GM18519 (cell line): Measurements from ENCODE around the gene ADAM10.

Source experiments
- ATAC-seq: cut with Tn5 transposase; IDR thresholded peaks from one replicate; pipeline ENCODE4 v1.9.1; 2021; ENCODE audit warnings: mild to moderate bottlenecking, moderate library complexity; ENCODE audit not compliant: unreplicated experiment, low FRiP score

Gene ADAM10

DNA sequence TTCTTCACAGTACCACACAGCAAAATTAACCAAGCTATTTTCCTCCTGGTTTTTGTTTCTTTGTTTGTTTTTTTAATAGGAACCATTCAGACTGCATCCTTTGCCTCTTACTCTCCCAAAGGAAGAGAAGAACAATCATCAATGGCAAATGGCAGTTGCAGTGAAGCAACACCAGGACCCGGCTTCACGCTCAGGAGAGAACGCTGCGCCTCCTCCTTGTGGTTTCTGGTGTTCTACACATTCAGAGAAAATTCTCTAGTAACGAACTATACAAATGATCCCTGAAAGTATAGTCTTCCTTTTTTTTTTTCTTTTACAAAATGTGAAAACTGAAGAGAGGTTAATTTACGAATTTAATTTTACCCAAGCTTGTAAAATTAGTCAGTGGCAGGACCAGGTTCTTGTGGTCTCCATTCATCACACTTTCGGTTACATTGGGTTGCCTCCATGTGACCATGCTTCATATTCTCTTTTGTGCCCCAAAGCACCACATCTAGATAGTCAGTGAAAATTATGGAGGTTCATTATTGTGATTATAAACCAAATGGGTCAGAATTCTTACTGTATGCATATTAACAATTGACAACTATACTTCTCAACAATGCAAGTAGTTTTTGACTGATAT, 11.0 kb upstream of the ADAM10 start:
- ATAC-seq: no peak

DNA sequence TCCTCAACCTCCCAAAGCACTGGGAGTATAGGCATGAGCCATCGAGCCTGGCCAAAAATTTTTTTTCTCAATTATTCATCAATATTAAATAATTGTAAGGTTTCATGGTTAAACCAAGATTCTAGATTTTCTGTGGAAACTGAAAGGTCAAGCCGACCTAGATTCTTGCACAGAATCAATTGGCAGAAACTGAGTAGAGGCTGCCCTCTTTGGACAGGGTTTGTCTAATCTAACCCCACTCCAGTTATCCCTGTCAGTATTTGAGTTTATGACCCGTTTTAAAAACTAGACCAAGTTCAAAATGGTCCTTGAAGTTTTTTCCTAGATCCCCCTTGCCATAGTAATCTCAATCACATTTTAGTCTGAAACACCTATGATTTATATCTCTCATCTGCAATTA, 8.6 kb upstream of the ADAM10 start:
- no peak for ATAC-seq

DNA sequence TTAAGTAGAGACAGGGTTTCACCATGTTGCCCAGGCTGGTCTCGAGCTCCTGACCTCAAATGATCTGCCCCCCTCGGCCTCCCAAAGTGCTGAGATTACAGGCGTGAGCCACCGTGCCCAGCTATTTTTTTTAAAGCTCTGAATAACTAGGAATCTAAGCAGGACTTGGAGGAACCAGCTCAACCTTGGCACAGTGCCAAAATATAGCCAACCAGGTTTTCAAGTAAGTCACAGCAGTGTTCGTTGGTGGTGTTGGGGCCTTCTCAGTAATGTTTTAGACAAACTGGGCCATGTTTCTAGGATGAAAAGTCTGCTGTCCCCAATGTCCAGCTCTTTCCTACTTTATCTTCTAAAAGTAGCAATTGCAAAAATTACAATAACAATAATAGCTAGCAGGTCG, 6.4 kb upstream of the ADAM10 start:
- ATAC-seq: no peak

DNA sequence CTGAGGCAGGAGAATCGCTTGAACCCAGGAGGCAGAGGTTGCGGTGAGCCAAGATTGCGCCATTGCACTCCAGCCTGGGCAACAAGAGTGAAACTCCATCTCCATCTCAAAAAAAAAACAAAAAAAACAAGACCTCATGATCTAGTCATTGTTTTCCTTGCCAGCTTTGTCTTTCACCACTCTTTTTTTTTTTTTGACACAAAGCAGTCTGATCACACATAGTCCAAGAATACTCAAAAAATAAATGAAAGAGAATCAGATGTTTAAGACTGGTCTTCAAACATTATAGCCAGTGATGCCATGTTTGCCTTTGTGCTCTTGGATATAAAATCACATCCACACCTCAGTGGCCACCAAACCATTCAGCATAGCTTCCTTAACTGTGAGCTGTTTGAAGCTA, 5.8 kb upstream of the ADAM10 start:
- ATAC-seq: no peak

DNA sequence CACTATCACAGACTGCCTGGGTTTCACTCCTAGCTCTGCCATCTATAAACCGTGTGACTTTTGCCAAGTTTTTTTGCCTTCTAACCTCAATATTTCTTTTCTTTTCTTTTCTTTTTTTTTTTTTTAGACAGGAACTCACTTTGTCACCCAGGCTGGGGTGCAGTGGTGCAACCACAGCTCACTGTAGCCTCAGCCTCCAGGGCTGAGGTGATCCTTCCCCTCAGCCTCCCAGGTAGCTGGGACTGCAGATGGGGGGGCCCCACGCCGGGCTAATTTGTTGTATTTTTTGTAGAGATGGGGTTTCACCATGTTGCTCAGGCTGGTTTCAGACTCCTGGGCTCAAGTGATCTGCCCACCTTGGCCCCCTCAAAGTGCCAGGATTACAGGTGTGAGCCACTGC, 3.2 kb upstream of the ADAM10 start:
- no peak for ATAC-seq

DNA sequence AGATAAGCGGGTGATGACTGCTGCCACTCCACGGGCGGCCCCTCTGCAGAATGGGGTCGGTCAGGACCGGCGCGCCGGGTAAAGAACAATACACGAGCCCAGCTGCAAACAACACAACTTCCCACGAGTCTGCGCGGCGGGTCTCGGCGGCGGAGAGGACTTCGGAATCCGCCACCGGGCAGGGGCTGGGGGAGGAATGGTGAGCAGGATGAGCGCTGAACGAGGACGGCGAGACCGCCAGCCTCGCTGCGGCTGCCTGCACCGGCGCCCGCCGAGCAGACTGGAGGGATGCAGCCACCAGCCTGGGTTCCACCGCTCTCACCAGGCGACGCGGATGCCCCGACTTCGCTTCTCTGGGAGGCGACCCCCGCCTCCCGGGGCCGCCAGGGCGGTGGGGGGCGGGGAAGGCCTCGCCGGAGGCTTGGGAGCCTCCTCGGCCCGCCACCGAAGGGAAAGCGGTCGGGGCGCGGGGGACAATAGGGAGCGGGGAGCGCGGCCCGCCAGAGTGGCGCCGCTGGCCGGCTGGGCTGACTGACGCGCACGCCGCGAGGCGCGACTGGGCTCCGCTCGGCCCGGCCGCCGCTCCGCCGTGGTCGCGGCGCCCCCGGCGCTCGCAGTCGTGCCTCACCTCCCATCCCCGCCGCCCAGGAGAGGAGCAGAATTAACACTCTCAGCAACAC, 515 bp downstream of the ADAM10 start:
- peak; percentile 14 for ATAC-seq

DNA sequence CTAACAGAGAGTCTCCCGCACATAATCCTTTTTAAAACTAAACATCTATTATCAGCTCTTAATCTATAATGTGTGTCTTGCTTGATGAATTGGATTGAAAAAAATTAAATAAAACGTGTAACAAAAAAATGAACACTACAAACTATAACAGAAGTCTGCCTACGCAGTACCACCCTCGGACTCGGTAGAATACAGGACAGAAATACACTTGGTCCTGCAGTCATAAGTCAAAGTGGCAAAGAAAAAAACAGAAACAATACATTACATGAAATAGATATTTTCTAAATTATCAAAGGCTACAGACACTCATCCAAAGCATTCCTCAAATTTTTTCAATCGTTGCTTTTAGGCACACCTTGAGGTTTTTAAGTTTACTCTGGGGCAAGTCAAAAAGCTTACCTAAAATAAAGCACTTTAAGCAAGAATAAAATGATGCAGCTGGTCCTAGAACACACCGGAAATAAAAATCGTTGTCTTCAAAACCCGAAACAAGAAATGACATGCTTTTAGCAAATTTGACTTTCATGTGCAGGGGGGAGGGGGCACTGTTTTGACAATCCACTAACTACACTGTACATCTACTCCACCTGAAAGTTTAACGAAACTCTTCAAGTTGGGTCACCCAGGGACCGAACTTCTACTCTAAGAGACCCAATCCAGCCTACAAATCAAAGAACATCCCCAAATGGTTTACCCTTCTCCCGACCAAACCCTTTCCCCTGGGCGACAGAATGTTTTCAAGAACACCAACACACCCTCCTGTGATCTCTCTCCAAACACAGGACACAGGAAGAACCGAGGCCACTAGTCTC, 1.3 kb downstream of the ADAM10 start:
- peak; percentile 1 for ATAC-seq

DNA sequence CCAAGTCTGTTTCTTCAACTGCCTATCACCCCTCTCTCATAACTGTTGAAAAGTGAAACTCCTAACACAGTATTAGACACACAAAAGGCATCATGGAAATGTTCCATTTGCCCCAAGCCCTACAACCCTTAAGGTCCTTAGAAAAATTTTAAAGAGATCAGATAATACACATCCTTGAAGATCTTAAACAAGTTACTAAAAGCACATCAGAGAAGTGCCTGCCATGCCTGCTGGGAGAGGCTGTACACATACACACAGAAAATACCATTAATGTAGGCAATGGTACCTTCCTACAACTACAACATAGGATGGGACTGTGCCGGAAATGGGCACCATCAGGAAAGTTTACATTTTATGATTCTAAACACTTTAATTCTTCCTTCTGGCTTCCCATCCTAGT, 3.3 kb downstream of the ADAM10 start:
- ATAC-seq: no peak

DNA sequence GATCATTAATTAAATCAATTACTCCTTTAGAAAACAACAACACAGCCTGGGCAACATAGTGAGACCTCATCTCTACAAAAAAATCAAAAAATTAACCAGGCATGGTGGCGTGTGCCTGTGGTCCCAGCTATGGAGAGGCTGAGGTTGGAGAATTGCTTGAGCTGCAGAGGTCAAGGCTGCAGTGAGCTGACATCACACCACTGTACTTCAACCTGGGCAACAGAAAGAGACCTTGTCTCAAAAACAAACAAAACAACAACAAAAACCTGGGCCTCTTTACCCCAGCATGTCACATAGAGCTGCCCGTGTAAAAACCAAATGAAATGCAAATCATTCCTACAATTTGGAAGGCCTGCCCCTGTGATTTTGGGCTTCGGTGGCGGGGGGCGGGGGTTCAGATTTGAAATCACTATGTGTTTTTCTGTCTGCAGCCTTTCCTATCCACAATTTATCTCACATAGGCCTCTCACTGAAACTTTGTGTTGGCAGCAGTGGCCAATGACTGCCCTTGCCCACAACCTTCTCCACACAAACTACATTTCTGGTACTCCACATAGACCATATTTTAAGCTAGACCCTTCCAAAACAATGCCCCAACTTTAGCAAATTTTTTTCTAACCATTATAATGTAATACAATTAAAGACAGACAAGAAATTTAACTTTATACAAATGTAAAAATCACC, 6.5 kb downstream of the ADAM10 start:
- ATAC-seq: no peak

DNA sequence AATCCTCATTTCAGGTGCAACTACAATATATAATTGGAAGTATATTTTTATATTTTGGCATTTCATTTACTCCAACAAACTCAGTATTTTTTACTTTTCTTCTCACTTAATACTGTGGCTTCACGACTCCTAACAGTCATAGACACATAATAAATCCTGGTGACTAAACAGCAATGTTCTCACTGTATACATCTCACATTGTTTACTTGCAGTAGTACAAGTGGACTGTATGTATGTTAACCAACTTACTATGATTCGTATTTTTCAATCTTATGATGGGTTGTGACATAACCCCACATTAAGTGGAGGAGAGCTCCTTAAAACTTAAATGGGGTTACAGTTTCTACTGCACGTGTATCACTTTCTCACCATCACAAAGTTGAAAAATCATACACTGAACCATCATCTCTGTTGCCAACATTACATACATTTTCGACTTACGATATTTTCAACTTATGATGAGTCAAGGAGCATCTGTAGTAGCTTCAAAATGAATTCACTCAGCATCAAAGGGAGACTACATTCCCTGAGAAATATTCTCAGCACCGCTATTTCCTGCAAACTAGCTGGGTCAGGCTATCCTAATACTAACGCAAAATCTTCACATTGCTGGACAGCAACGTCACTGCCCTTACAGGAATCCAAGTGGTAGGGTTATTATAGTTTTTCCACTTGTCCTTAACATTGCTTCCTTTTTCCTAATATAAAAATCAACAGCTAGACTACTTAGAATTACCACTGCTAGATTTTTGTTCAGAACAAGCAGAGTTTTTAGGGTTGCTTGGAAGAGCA, 7.3 kb downstream of the ADAM10 start:
- ATAC-seq: no peak

DNA sequence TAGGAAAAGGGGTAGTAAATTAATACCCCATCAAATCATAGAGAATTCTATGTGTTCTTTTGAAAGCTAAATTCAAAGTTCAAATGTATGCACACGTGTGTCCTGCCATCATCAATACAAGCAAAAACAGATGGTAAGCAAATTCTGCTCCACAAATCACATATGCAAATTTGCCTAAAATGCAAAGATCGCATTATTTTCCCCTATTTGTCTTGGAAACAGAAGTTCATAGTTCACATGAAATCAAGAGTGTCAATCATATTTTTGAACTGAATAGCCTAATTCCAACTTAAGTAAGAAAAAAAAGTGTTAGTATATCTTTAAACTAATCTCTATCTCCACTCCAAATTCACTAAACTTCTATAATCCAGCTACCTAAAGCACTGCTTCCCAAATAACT, 8.5 kb downstream of the ADAM10 start:
- ATAC-seq: no peak

DNA sequence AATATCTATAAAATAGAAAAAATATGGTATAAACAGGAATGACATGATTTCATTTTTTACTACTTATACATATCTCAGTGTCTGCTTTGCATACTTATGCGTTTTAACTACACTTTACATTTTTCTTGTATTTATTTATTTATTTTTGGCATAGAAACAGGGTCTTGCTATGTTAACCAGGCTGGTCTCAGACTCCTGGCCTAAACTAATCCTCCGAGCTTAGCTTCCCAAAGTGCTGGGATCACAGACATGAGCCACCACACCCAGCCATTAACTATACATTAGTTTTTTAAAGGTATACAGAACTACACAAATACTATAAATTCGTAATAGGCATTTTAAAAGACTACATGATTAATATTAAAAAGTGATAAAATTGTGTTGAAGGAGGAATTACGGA, 9.1 kb downstream of the ADAM10 start:
- no peak for ATAC-seq

DNA sequence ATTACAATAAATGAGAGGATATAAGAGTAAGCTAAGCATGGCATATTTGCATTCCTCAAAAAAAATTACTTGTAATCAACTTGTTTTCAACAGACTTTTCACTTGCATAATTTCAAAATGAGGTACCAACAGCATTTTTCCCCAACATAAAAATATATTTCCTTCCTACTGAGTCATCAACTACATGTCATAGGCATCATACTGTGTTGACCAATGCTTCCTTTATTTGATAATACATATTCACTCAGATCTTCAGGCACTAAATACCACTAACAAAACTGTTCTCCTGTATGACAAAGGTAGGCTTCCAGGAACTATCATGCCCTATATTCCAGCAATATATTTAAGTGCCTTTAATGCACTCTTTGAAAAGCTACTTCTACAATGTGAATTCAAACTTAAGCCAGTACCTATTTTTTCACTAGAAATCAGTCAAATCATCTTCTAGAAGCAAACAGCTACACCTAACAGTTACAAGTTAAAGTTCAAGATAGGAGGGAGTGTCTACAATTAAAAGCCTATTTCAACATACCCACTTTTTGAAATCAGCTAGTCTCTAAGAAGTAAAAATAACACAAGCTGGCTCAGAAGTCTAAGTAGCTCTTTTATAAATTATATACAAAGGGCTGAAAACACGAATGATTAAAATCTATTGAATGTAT, 11.3 kb downstream of the ADAM10 start:
- no peak for ATAC-seq

DNA sequence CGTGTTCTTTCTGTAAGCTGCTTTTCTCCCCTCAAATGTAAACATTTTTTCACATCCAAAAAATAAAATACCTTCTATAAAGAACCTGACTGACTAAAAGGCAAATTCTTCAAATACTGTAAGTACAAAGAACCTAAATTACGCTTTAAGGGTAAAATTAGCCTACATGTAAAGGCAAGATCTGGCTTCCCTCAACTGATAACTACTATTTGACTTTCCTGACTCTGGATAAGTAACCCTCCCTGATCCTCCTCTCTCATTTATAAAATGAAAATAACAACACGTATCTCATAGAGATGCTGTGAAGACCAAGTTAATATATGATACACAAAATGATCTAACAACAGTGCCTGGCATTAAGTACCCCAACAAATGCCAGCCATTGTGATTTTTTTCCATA, 12.2 kb downstream of the ADAM10 start:
- no peak for ATAC-seq

DNA sequence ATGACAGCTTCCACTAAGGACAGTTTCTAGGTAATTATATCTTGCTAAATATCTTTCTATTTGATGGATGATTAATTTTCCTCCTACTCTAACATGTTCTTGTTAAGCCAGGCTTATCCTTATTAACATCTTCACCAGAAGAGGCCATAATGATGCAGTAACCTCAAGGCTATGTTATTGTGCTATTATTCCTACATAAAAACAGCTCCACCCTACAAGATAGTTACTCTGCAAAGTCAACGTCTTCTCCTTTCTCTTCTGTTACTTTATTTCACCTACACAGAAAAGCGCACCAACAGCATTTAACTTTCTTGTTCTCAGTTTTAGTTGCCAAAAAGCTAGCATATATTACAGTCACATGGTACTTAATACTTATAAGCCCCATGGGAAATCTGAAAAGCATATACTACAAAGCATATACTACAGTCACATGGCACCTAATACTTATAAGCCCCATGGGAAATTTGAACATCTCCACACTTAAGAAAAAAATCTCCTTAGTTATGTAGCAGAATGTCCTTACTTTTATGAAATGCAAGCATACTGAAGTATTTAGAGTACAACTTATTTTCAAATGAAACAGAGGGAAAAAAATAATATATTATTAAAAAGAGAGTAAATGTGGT, 13.4 kb downstream of the ADAM10 start:
- no peak for ATAC-seq

DNA sequence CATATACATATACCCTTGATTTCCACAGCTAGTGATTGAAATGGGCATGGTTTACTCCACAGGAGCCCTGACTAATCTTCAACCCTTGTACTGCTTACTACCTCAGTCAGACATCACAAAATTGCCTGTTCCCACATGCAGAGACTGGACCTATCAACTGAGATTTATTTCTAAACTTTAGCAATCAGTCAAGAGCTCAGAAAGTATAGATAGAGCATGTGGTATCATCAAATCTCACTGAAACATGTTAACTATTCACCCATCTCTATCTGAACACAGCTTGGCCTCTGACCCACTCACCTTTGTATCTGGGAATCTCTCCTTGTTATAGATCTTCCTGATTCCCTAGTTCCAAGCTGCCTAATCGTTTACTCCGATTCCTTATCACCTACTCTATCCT, 14.6 kb downstream of the ADAM10 start:
- no peak for ATAC-seq

DNA sequence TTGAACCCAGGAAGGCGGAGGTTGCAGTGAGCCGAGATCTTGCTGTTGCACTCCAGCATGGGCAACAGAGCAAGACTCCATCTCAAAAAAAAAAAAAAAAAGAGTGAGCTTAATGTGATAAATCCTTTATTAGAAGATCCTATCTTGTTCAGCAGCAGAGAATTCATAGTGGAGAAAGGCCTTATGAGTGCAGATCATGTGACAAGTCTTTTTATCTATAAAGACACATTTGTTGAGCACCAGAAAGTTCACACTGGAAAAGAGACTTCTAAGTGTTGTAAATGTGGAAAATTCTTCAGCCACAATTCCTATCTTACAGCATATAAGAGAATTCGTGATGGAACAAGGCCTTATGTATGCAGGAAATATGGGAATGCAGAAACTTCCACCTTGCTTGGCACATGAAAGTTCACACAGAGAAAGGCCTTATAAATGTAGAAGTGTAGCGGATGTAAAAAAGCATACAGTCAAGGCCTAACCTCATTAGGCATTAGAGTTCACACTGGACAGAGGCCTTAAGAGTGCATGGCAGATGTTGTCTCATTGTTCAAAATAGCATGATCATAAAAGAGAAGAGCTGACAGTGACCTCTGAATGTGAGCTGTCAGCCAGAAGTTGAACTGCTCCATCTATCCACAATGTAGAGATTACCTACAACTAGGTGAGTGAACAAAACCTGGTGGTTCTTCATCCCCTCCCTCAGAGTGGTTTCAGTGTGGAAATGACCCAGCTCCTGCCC, 16.7 kb downstream of the ADAM10 start:
- ATAC-seq: no peak

DNA sequence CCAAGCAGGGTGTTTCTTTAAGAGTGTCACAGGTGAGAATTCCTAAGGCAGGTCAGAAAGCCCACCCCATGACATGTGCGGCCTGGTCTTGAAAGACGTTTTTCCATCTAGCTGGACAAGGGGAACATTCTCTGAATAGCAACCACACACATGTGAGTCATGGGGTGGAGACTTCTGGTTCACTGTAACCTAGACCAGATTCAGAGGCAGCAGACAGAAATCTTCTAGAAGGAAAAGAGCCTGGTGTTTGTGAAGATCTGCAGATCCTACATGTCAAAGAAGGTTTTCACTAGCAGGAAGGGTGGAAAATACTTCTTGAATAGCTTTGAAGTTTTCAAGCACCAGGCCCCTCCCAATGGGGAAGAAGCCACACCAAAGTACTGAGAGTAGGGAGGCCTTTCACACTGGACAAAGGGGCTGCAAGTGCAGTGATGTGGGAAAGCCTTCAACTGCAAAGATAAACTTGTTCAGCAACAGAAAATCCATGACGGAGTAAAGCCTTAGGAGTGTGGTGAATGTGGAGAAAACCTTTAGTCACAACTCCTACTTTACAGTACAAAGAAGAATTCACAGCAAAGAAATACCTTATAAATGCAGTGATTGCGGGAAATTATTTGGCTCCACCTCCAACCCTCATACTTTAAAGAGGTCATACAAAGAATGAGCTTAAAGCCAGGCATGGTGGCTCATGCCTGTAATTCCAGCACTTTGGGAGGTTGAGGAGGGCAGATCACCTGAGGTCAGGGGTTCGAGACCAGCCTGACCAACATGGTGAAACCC, 17.6 kb downstream of the ADAM10 start:
- no peak for ATAC-seq
